Mucosa of rectum (tissue), 2 donors: ENCODE data around the gene IL17RD.

Experiments used
- H3K27ac ChIP-seq, 2 donors: one replicate each; pipeline ENCODE4 v1.7.0; 2013; ENCODE audit warnings: inconsistent platforms in 2 of 2, low read depth in 2 of 2, low read length in 2 of 2
- H3K27me3 ChIP-seq, 2 donors: one replicate each; pipeline ENCODE4 v1.7.0; 2013; ENCODE audit warnings: low read length in 2 of 2; ENCODE audit not compliant: control insufficient read depth in 2 of 2, insufficient read depth in 2 of 2
- H3K36me3 ChIP-seq, 2 donors: one replicate each; pipeline ENCODE4 v1.7.0; 2013; ENCODE audit warnings: low read length in 2 of 2; ENCODE audit not compliant: control insufficient read depth in 2 of 2, insufficient read depth in 2 of 2
- H3K4me1 ChIP-seq, 2 donors: one replicate each; pipeline ENCODE4 v1.7.0; 2013; ENCODE audit warnings: low read length in 2 of 2, mild to moderate bottlenecking in 1 of 2; ENCODE audit not compliant: control insufficient read depth in 2 of 2, insufficient read depth in 2 of 2
- H3K4me3 ChIP-seq, 2 donors: one replicate each; pipeline ENCODE4 v1.7.0; 2013; ENCODE audit warnings: low read length in 2 of 2
- H3K9ac ChIP-seq, 2 donors: one replicate each; pipeline ENCODE4 v1.7.0; 2013; ENCODE audit warnings: low read length in 2 of 2, low read depth in 1 of 2, mild to moderate bottlenecking in 1 of 2
- H3K9me3 ChIP-seq, 2 donors: one replicate each; pipeline ENCODE4 v1.7.0; 2013; ENCODE audit warnings: low read length in 2 of 2; ENCODE audit not compliant: control insufficient read depth in 2 of 2
- donor health status: healthy.
- donor health status: Normal muscosa, but diverticular disease.

The IL17RD gene

DNA sequence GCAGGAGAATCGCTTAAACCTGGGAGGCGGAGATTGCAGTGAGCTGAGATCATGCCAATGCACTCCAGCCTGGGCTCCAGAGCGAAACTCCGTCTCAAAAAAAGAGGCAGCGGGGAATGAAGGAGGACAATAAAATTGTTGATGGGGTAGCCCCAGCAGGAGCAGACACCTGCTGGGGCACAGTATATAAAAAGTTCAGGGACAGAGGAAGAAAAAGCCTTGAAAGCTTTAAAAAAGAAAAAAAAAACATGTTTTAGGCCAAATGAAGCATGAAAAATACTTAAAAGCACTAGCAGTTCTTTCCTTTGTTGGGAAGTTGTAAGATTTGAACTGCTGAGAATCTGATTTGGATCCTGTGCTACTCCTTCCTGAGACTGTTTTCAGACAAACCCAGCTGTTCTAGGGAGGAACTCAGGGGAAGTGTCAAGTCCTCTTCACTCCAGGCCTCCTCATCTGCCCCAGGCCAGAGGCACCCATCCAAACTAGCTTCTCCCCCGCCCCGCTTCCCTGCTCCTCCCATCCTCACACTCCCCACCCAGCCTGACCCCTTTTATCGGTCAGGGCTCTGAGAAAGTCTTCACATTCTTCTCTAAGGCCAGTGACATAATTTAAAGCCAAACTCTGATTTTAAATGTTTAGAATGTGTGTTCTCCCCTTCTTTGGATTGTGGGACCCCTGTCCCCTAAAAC, 4.9 kb downstream of the IL17RD start:
- H3K4me1 ChIP-seq, result peaks cover 18 to 33% of the 10 kb centered on the region in 2 donors
- H3K4me3 ChIP-seq, result no peak overlapping the region
- no peaks in the 10 kb centered on the region for H3K36me3 ChIP-seq
- peaks cover 9 to 10% of the 10 kb centered on the region in 2 donors for H3K27me3 ChIP-seq
- H3K27ac ChIP-seq, result no peak overlapping the region
- no peak overlapping the region for H3K9ac ChIP-seq
- H3K9me3 ChIP-seq, result no peaks in the 10 kb centered on the region

DNA sequence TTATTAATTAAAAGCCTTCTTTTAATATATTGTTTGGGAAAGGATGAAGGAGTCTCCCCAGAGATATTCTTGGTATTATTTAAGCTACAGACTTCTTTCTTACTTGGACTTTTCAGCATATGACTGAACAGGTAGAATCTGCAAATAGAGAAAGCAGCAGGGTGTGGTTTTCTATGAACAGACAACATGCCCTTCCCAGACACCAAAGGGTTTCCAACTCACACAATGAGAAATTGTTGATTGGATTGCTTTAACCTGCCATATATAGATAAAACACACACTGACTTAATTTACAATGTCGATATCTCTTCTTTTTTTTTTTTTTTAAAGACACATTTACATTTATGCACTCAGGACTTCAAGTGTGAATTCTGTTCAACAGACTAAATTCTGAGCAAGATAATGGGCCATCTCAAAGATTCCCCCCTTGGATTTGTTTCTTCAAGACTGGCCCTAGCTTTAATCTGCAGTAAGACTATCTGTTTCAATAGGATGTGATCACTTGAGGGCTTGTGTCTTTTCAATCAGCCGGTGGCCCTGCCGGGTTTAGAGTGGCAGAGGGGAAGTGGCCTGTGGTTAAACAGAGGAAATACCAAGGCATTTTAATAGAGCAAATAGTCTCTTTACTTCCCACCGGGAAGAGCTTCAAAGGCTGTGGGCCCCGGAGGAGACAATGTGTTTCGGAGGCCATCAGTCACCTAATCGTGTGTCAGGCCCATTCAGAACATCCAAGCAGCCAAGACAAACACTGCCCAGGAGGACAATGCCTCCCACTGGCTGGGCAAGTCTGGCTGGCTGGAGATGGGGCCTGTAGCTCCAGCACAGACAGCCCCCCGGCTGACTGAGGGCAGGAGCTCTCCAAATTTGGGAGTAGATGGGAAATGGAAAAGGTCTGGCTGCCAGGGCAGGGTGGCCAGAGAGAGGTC, 6.1 kb downstream of the IL17RD start:
- Histone ChIP-seq H3K27me3 (peaks cover 4 to 10% of the 10 kb centered on the region in 2 donors), H3K4me1 (peaks cover 12 to 27% of the 10 kb centered on the region in 2 donors), H3K27ac (peak overlapping the region in 1 of 2 donors; percentile 38)

DNA sequence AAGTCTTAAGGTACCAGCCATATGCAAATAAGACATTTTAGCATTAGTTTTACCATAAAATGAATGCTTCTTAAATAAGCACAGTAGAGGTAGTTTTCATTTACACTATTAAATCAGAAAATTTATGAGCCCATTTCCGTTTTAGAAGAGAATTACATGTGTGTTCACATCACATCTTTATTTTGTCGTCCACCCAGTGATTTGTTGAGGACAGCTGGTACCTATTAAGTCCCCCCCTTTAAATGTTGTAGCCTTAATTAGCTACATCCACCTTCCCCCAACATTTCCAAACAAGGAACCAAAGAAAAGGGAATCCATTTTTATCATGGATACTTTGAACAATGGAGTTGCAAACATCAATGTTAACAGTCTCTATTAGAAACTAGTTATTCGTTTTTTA, 6.8 kb downstream of the IL17RD start:
- H3K4me3 ChIP-seq, result no peak overlapping the region
- H3K36me3 ChIP-seq, result no peaks in the 10 kb centered on the region
- H3K4me1 ChIP-seq, result peaks cover 12 to 25% of the 10 kb centered on the region in 2 donors

More for the DNA sequence above, 6.1 kb downstream of the IL17RD start:
- Histone ChIP-seq H3K4me3 (no peak overlapping the region), H3K9ac (no peak overlapping the region), H3K9me3 (no peaks in the 10 kb centered on the region), H3K36me3 (no peaks in the 10 kb centered on the region)

DNA sequence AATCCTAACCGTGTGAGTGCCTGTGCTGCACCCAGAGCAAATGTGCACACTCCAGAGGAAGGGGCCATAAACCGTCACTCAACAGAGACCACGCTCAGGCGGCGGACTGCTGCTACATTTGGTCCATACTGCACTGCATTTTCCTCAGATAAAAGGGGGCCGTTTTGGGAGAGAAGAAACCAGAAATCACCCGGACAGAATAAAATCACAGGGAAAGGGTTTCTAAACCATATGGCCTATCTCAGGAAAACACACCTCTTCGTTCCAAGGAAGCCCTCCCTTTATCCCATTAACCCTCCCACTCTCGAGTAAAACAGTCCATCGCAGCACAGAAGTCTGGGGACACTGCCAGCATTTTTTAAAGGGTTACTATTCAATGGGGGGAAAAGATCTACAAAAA, 7.6 kb downstream of the IL17RD start:
- peaks cover 12 to 25% of the 10 kb centered on the region in 2 donors for H3K4me1 ChIP-seq
- H3K4me3 ChIP-seq, result no peak overlapping the region
- no peak overlapping the region for H3K27ac ChIP-seq
- no peaks in the 10 kb centered on the region for H3K36me3 ChIP-seq
- H3K9me3 ChIP-seq, result no peaks in the 10 kb centered on the region
- H3K27me3 ChIP-seq, result peaks cover 0 to 2% of the 10 kb centered on the region in 2 donors
- H3K9ac ChIP-seq, result no peak overlapping the region

More for the DNA sequence above, 6.8 kb downstream of the IL17RD start:
- Histone ChIP-seq H3K27ac (peak overlapping the region in 1 of 2 donors; percentile 38), H3K27me3 (peaks cover 0 to 10% of the 10 kb centered on the region in 2 donors), H3K9me3 (no peaks in the 10 kb centered on the region), H3K9ac (no peak overlapping the region)

DNA sequence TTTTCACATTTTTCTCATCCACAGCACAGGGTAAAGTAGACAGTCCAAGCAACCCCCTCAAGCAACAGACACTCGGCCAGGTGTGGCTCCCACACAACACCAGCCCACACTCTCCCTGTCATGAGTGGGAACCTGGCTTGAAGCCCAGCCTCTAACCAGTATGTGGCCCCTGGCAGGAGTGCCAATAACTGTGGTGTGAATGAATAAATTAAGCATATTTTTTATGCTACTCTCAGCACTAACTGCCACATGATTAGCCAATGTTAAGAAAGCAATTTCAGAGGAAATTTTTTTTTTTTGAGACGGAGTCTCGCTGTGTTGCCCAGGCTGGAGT, 9.9 kb downstream of the IL17RD start:
- H3K9me3 ChIP-seq, result no peaks in the 10 kb centered on the region
- H3K27me3 ChIP-seq, result no peaks in the 10 kb centered on the region
- H3K36me3 ChIP-seq, result no peaks in the 10 kb centered on the region
- H3K27ac ChIP-seq, result no peak overlapping the region
- no peak overlapping the region for H3K4me3 ChIP-seq
- no peak overlapping the region for H3K9ac ChIP-seq
- H3K4me1 ChIP-seq, result peaks cover 10 to 12% of the 10 kb centered on the region in 2 donors

DNA sequence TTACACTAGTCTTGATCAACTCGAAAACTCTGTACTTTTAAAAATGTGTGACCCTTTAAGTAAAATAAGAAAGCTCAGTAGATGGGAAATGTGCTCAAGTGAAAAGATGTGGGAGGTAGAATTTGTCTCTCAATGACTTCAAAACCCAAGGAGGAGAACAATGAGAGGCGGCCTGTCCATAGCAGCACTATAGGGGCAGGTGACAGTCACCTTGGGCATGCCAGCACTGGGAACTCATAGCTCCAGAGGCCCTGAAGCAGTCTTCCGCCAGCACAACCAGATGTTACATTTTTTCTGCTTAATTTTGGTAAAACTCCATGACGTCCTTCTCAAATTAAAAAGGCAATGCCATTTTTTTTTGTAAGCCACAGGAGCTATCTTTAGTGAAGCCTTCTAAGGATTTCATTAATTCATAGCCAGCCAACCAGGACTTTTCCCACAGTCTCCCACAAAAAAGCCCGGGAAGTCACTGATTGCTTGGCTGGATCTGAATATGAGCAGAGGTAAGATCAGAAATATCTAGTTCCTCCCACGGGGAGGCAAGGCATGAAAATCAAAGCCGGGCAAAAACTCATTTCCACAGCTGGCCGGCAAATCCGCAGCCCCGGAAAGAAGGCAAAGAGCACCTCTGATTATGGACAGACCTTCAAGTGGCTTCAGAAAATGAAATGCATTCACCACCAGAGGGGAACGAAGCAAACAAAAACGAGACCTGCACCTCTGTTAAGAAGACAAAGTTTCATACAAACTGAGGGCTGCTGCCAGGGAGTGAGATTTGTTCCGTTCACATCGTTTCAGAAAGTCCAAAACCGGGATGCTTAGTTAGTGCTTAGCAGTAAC, 10.5 kb downstream of the IL17RD start:
- Histone ChIP-seq H3K9me3 (no peaks in the 10 kb centered on the region), H3K27me3 (no peaks in the 10 kb centered on the region), H3K27ac (no peak overlapping the region), H3K4me3 (no peak overlapping the region), H3K9ac (no peak overlapping the region), H3K36me3 (no peaks in the 10 kb centered on the region), H3K4me1 (peaks cover 8 to 9% of the 10 kb centered on the region in 2 donors)

DNA sequence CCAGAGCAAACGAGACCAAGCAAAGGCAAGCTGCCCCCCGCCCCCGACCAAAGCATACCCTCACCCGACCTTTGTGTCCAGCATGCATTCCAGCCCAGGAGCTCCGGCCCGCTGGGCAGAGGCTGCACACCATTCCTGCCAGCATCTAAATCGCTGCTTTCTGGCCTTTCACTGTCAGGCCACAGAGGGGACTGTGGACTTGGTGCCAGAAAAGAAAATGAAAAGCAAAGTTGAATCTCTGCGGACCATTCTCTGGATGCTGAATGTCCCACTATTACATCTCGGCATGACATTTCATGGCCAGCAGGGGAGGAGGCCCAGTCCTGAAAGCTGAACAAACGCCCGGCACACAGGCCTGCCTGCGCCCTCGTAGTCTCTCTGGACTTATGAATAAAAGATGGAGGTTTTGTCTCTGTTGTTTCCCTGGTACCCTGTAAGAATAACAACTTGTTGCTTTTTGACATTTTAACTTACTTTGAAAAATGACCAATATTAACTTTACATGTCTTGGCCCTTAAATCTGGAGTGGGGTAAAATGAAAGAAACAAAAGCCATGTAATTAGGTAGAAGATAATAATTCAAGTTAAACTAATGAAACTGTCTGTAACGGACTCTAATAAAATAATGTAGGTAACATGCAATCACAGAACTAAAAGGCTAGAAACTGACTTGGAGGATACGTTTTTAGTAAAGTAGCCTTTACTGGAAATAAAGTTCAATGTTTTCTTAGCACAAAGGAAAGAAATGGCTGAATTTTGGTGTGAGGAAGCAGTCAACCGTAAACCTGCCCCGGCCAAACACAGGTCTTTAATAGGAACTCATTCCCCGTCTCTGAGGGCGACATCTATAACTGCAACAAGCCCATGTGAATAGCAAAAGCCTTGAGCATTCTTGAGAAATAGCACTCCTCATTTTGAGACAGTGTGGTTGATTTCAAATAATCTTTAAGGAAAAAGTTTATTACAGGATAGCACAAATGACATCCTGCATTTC, 12.7 kb downstream of the IL17RD start:
- H3K9ac ChIP-seq, result no peak overlapping the region
- H3K36me3 ChIP-seq, result no peaks in the 10 kb centered on the region
- H3K9me3 ChIP-seq, result no peaks in the 10 kb centered on the region
- H3K27ac ChIP-seq, result no peak overlapping the region
- H3K4me3 ChIP-seq, result no peak overlapping the region
- H3K27me3 ChIP-seq, result no peaks in the 10 kb centered on the region
- no peaks in the 10 kb centered on the region for H3K4me1 ChIP-seq

DNA sequence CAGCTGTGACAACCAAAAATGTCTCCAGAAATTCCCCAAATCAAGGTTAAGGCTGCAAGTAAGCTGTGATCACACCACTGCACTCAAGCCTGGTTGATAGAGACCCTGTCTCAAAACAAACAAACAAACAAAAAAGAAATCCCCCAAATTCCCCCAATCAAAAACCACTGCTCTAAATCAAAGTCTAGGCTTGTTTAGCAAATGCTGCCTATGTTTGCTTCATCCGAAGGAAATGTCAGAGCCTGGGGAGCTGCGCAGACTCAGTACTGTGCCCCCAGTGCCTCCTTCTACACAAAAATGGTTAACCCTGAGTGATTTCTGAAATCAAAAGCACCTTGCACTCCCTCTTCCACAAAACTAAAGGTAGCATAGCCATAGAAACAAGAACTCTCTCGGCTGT, 13.4 kb downstream of the IL17RD start:
- Histone ChIP-seq H3K27ac (no peak overlapping the region), H3K27me3 (no peaks in the 10 kb centered on the region), H3K9me3 (no peaks in the 10 kb centered on the region), H3K4me3 (no peak overlapping the region), H3K36me3 (no peaks in the 10 kb centered on the region), H3K9ac (no peak overlapping the region), H3K4me1 (no peaks in the 10 kb centered on the region)

DNA sequence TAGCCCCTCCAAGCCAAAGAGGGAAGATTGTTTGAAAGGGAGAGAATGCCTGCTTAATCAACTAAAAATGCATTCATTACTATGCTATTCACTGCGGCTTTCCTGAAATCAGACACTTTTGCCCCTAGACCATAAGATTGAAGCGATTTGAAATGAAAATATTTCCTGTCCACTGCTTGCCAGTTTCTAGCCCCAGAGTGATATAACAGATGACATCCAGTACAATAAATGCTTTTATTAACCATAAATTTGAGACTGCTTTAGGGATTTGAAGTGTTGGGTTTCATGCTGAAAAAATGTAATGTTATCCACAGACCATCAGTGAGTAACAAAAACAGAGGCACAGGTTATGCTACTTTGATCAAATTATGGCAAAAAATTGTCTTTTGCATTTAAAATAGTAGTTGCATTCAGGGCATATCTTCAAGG, 14.1 kb downstream of the IL17RD start:
- Histone ChIP-seq H3K4me3 (no peak overlapping the region), H3K27ac (no peak overlapping the region), H3K36me3 (no peaks in the 10 kb centered on the region), H3K4me1 (no peaks in the 10 kb centered on the region), H3K9ac (no peak overlapping the region), H3K27me3 (no peaks in the 10 kb centered on the region), H3K9me3 (no peaks in the 10 kb centered on the region)
